Dendritic cell treated with granulocyte-macrophage colony-stimulating factor and Interleukin-4, amounts not matched to agents 40 ng/mL and 50 ng/mL, for 4 days (primary cell): ENCODE data around the gene VDAC1.

Source experiments
- H3K27ac Mint-ChIP-seq: one replicate; pipeline ENCODE4 v1.8.0; 2022; ENCODE audit warnings: mild to moderate bottlenecking, mixed read lengths
- H3K27me3 Mint-ChIP-seq: one replicate; pipeline ENCODE4 v1.8.0; 2022; ENCODE audit warnings: mild to moderate bottlenecking, mixed read lengths
- H3K36me3 Mint-ChIP-seq: one replicate; pipeline ENCODE4 v1.8.0; 2022; ENCODE audit warnings: low read depth, mixed read lengths
- H3K4me1 Mint-ChIP-seq: one replicate; pipeline ENCODE4 v1.8.0; 2022; ENCODE audit warnings: low read depth, mixed read lengths
- H3K4me3 Mint-ChIP-seq: one replicate; pipeline ENCODE4 v1.8.0; 2022; ENCODE audit warnings: mild to moderate bottlenecking, moderate library complexity, mixed read lengths
- H3K9me3 Mint-ChIP-seq: one replicate; pipeline ENCODE4 v1.8.0; 2022; ENCODE audit warnings: mixed read lengths
- intact Hi-C: fragments of 100-400 bp; cut with micrococcal nuclease; formaldehyde crosslinking; loops from one replicate; pipeline ENCODE4 v1.15.0; 2022

The VDAC1 gene

DNA sequence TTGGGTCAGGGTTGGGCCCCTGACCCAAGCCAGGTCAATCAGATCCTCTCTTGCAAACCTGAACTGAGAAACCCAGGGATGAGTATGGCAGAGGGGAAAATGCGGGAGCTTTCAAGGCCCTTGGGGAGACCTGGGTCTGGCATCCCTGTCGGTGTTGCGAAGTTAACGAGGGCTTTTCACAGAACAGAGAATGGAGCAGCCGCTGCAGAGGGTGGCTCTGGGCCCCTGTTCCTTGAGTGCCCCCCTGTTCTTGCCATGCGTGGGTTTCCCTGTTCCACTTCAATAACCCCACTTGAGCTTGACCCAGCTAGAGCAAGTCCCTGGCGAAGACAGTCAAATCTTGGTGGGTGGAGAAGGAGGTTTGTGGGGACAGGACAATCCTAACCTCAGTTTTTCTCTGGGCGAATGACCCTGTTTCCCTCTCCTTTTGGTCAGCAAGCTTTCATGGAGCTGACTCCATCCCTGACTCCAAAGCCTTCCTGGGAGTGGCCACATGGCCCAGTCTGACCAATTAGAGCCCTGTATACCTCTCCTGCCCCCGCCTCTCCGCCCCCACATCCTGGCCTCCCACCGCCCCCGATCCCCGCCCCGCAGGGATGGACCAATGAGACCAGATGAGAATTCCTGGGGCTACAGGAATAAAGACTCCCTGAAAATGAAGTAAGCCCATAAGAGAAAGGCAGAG, 2.9 kb upstream of the VDAC1 start:
- Mint-ChIP-seq H3K4me3 (no peak overlapping the region), H3K9me3 (no peaks in the 10 kb centered on the region), H3K36me3 (peaks cover 17% of the 10 kb centered on the region), H3K27ac (no peak overlapping the region), H3K27me3 (peaks cover 63% of the 10 kb centered on the region), H3K4me1 (peaks cover 20% of the 10 kb centered on the region)
- intact Hi-C loops, result no loop called here

DNA sequence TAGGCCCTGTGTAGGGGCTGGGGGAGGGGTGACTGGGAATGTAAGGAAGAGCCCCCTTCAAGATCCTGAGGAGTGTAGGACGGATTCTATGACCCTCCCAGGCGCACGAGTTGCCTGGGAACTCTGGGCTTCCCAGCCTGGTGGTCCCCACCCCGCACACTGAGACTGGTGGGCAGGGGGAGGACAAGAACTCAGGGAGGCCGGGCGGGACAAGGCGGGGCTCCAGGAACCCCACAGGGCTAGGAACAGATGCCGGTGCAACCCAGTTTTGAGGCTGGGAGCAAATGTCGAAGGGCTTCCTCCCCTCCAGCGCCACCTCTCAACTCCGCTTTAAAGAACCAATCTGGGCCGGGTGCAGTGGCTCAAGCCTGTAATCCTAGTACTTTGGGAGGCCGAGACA, 1.3 kb upstream of the VDAC1 start:
- peaks cover 51% of the 10 kb centered on the region for H3K27me3 Mint-ChIP-seq
- peaks cover 36% of the 10 kb centered on the region for H3K4me1 Mint-ChIP-seq
- intact Hi-C loops, result no loop called here
- H3K4me3 Mint-ChIP-seq, result peak overlapping the region; percentile 86
- no peaks in the 10 kb centered on the region for H3K9me3 Mint-ChIP-seq
- H3K36me3 Mint-ChIP-seq, result peaks cover 34% of the 10 kb centered on the region
- H3K27ac Mint-ChIP-seq, result peak overlapping the region; percentile 91

DNA sequence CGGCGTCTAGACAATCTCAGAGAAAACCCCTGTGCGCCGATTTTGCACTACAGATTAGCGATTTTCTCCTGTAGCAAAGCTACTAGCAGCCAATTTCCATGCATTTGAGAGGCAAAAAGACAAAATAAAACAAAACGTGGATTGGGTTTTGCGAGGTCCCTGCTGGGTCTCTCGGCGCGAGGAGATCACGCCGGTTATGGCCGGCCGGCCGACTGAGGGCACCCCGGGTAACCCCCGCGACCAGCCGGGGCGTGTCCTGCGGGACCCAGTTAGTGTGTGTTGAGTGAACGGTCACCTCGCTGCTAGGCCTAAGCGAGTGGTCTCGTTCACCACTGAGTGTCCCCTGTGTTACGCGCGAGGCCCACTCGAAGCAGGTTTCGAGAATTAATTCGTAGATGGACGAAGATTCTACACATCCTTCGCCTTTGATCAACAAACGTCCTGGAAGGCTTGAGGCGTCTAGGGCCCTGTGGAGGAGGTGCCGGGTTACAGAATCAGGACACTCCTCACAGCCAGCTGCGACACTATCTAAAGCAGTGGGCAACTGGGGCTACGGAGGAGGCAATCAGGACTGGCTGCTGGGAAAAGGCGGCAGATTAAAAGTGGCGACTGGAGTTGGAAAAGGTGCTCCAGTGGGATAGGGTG, 764 bp upstream of the VDAC1 start:
- Mint-ChIP-seq H3K27me3 (peaks cover 46% of the 10 kb centered on the region), H3K4me1 (peaks cover 40% of the 10 kb centered on the region)
- intact Hi-C loops, result no loop called here

DNA sequence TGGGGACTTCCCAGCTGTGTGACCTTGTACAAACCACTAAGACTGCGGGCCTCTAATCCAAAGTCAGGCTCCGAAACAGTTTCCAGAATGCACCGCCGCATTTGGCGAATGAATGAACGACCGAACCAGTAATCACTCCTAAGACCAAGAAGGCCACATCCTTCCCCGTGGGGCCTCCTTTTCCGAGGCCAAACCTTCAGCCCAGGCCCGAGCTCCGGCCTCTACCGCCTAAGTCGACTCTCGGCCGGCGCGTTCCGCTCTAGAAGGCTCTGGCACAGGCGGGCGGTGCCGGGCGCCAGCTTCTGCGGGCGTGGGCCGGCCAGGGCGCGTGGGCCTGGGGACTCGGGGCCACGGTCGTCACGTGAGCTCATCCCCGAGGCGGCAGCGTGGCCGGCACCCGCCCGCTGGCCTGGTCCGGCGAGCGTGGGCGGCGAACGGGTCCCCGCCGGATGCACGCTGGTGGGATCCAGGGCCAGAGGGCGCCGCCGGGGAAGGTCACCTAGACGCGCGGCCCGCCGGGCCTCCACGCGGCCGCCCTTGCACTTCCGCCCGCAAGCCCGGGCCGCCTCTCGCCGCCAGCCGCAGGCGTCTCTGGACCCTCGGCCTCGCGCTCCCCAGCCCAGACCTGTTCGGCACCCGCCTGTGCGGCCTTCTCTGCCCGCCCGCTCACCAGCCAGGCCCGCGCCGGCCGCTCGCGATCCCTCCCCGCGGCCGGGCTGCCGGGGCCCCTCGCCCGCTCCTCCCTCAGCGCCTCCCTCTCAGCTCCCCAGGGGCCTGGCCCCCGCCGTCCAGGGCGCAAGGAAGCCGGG, 754 bp downstream of the VDAC1 start:
- Mint-ChIP-seq H3K4me1 (peaks cover 55% of the 10 kb centered on the region), H3K9me3 (no peaks in the 10 kb centered on the region)

More for the DNA sequence above, 764 bp upstream of the VDAC1 start:
- Mint-ChIP-seq H3K9me3 (no peaks in the 10 kb centered on the region), H3K27ac (peak overlapping the region; percentile 91), H3K4me3 (peak overlapping the region; percentile 86), H3K36me3 (peaks cover 39% of the 10 kb centered on the region)

DNA sequence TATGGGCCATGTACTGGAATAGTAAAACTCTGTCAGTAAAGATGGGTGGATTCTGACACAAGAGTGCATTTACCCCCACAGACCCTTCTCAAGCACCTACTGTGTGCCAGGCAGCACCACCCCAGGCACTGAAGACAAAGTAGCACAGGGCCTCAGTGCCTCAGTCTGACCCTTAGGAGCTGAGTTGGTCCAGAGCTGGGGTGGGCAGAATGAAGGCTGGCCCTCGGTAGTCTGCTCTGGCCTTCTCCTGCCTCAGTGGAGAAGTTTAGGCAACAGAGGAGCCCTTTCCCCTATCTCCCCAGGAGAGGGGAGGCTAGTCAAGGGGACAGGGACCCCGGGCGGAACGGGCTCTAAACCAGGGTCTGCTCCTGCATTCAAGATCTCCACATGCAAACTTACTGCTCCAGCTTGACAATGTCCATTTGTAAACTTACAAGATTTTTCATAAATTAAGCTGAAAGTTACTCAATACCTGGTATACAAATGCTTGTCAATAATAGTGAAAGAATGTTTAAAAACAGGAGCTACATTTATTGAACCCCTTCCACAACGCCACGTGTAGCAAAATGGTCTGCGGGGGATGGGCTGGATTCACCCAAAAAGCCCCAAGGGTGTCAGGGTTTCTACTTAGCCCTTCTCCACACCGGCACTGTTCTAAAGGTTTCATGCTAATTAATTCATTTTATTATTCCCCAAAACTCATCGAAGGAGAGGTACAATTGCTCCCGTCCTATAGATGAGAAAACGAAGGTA, 1.5 kb downstream of the VDAC1 start:
- intact Hi-C loops, result no loop called here

More for the DNA sequence above, 754 bp downstream of the VDAC1 start:
- Mint-ChIP-seq H3K36me3 (peaks cover 51% of the 10 kb centered on the region), H3K27me3 (peaks cover 34% of the 10 kb centered on the region), H3K4me3 (peak overlapping the region; percentile 86), H3K27ac (peak overlapping the region; percentile 91)
- intact Hi-C loops, result loop anchor here (1.0 kb wide), 1 partner anchor 36 kb away; the partner anchor contains the start of gene C5orf15

DNA sequence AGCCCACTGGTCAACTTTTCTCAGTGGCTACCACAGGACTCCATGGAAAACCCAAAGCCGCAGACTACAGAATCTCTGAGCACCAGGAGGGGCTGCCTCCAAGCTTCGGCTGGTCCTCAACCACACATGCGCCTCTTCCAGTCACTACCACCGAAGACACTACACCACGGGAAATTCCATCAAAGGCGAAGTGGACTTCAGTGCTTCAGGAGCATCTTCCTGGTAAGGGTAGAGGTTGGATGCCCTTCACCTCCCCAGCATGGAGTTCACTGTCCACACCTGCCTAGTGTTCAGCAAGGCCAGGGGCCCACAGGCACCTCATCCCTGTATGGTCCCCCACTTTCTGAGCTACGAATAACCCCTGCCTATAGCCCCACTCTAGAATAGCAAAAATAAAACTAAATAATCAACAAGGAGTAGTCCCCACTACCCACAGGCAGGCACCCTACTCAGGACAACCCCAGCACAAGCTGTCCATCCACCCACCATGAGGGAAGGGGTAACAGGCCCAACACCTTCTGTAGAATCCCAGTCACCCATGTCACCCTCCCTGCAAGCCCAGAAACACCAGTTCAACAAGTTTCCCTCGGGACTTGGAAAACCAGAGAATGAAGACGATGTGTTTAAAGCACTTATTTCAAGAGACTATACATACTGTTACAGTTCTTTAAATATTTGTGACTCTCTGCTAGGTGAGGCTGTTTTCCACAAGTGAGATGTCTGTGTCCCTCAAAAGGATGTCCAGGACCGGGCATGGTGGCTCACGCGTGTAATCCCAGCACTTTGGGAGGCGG, 2.6 kb downstream of the VDAC1 start:
- Mint-ChIP-seq H3K4me3 (peak overlapping the region; percentile 86), H3K4me1 (peaks cover 57% of the 10 kb centered on the region), H3K27ac (no peak overlapping the region), H3K36me3 (peaks cover 51% of the 10 kb centered on the region), H3K27me3 (peaks cover 17% of the 10 kb centered on the region), H3K9me3 (no peaks in the 10 kb centered on the region)
- intact Hi-C loops, result no loop called here

More for the DNA sequence above, 1.5 kb downstream of the VDAC1 start:
- peaks cover 51% of the 10 kb centered on the region for H3K36me3 Mint-ChIP-seq
- peak overlapping the region; percentile 91 for H3K27ac Mint-ChIP-seq
- H3K4me1 Mint-ChIP-seq, result peaks cover 57% of the 10 kb centered on the region
- peak overlapping the region; percentile 86 for H3K4me3 Mint-ChIP-seq
- H3K9me3 Mint-ChIP-seq, result no peaks in the 10 kb centered on the region
- peaks cover 28% of the 10 kb centered on the region for H3K27me3 Mint-ChIP-seq

DNA sequence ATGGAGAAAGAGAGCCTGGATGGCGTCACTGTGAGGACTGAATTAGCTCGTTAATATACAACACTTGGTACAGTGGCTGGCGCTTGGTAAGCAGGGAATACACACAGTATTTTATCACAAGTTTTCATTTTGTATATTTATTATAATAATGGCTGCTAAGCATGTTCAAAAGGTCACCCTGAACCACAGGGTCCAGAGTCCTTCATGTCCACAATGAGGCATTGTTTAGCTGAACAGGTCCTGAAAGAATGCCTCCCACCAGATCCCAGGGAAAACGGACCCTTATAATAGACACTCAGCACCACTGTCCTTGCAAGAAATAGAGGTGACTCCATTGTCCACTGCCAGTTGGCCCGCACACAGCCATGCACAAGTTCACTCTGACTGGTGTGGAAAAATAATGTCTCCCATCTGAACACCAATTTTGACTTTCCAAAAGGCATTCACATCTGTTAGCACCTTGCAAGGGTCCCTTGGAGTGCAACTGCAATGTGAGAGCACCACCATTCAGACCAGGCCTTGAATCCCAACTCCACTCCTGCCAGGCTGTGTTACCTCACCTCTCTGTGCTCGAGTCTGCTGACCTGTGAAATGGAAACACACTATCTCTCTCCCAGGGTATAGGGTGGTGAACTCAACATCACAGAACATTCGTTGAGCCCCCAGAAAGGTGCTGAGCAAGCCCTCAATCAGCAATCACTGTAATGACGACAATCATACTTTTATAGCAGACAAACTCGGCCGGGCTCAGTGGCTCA, 3.9 kb downstream of the VDAC1 start:
- H3K4me1 Mint-ChIP-seq, result peaks cover 56% of the 10 kb centered on the region
- no peak overlapping the region for H3K27ac Mint-ChIP-seq
- H3K9me3 Mint-ChIP-seq, result no peaks in the 10 kb centered on the region
- H3K27me3 Mint-ChIP-seq, result peaks cover 5% of the 10 kb centered on the region
- intact Hi-C loops, result no loop called here
- peaks cover 51% of the 10 kb centered on the region for H3K36me3 Mint-ChIP-seq
- no peak overlapping the region for H3K4me3 Mint-ChIP-seq

DNA sequence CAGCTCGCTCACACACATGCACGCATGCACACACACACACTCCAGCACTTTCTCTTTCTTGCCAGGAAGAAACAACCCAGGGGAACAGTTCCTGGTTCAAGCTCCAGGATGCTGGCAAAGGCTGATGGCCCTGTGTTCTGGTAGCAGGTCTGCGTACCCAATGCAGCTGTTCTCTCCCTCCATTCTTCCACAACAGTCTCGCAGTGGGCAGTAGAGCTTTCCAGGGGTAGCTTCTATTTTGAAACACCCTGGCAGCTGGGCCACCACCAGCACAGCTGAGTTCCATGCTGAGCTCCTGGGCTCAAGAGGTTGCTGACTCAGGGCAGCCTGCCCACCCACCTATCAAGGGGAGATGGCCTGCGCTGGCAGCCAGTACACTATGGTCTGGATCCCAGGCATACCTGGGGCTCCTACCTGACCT, 4.7 kb downstream of the VDAC1 start:
- Mint-ChIP-seq H3K4me1 (peaks cover 56% of the 10 kb centered on the region), H3K27ac (no peak overlapping the region), H3K36me3 (peaks cover 48% of the 10 kb centered on the region), H3K27me3 (no peaks in the 10 kb centered on the region), H3K4me3 (no peak overlapping the region), H3K9me3 (no peaks in the 10 kb centered on the region)
- intact Hi-C loops, result no loop called here

DNA sequence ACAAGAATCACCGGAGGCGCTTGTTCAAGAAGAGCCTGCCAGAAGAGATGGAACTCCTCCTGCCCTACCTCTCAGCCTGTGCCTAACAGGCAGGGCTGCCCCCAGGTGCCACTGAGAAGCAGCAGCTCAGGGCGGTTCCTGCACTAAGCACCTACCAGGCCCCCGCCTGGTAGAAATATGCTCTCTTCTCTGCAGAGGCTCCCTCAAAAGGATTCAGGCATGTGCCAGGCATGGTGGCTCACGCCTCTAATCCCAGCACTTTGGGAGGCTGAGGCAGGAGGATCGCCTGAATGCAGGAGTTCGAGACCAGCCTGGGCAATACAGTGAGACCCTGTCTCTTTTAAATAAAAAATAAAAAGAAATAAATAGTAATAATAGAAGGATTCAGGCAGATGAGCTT, 6.0 kb downstream of the VDAC1 start:
- H3K27me3 Mint-ChIP-seq, result no peaks in the 10 kb centered on the region
- H3K9me3 Mint-ChIP-seq, result no peaks in the 10 kb centered on the region
- no peak overlapping the region for H3K27ac Mint-ChIP-seq
- peaks cover 69% of the 10 kb centered on the region for H3K4me1 Mint-ChIP-seq
- no peak overlapping the region for H3K4me3 Mint-ChIP-seq
- peaks cover 52% of the 10 kb centered on the region for H3K36me3 Mint-ChIP-seq
- intact Hi-C loops, result no loop called here

DNA sequence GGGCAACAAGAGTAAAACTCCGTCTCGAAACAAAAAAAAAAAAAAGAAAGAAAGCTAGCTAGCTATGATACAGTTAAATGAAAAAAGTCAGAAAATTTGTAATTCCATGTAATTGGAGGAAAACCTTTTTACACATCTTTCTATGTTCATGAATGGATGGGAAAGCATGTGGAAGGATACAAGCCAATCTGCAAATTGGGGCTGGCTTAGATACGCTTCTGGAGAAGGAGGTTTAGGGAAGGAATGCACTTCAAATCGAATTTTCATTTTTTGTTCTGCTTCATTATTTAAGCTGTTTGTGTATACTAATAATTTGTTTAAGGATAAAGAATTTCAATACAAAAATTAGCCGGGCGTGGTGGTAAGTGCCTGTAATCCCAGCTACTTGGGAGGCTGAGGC, 6.7 kb downstream of the VDAC1 start:
- Mint-ChIP-seq H3K27ac (no peak overlapping the region), H3K27me3 (no peaks in the 10 kb centered on the region), H3K9me3 (no peaks in the 10 kb centered on the region), H3K4me1 (peaks cover 68% of the 10 kb centered on the region), H3K4me3 (no peak overlapping the region), H3K36me3 (peaks cover 50% of the 10 kb centered on the region)
- intact Hi-C loops, result no loop called here

DNA sequence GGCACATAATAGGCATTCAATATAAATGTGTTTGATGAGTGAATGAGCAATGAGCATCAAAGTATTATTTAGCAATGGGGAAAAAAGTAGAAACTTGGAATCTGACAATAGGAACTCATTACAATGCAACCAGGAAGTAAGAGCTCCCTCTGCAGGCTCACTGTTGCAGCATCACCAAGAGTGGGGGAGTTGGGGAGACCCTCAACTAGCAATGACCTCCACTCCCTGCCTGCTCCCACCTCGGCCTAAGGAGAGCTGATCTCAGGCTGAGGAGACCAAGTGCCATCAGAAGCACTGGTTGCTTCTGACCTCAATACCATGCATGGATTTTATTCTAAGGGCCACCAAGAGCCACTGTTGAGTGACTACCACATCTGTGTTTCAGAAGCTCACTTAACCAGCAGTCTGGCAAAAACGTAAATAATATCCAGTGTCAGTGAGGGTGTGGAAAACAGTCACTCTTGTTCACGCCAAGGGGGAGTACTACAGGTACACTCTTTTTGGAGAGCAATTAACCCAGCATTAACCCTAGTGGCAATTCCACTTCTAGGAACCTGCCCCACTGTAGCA, 8.0 kb downstream of the VDAC1 start:
- H3K27me3 Mint-ChIP-seq, result no peaks in the 10 kb centered on the region
- intact Hi-C loops, result no loop called here
- peaks cover 55% of the 10 kb centered on the region for H3K4me1 Mint-ChIP-seq
- no peaks in the 10 kb centered on the region for H3K9me3 Mint-ChIP-seq
- H3K36me3 Mint-ChIP-seq, result peaks cover 49% of the 10 kb centered on the region
- H3K4me3 Mint-ChIP-seq, result no peak overlapping the region
- H3K27ac Mint-ChIP-seq, result no peak overlapping the region

DNA sequence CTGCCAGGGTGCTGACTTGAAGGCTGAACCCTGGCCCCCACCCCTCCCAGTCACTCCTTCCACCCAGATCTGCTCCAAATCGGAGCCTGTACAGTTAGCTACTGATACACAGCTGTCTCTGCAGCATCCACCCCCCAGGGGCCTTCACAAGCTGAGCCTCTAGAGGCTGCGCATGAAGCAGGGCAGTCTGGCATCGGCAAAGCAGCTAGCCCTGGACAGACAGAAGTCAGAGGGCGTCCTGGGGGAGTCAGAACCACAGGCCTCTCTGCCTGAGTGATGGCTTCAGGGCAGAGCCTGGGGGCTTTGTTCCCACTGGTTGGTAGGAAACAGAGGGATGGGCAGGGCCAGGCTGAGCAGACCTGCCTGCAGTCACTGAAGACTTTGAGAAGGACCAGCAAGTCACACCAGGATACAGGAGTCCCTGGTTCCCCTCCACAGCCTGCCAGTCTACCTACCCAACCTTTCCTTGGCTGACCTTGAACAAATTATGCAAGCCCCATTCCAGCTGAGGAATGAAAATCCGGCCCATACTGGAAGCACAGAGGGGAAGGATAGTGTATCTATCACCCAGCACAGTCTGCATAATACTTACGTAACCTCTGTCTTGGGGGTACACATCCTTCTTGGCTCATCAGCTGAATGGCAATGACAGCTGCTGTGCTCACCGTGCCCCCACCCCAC, 8.8 kb downstream of the VDAC1 start:
- Mint-ChIP-seq H3K4me1 (peaks cover 47% of the 10 kb centered on the region), H3K27ac (no peak overlapping the region), H3K36me3 (peaks cover 49% of the 10 kb centered on the region), H3K9me3 (no peaks in the 10 kb centered on the region), H3K27me3 (no peaks in the 10 kb centered on the region), H3K4me3 (no peak overlapping the region)
- intact Hi-C loops, result no loop called here
